Right renal pelvis (tissue), 4 donors: ENCODE results near the gene LGALS9B. TPM values are rescaled to one million over a fixed set of nuclear protein-coding genes. Genes with fewer than 3 reads are reported as not detected.
"Not testable (repeated sequence)": the region's sequence is repeated elsewhere in the genome, so short reads cannot be mapped to it uniquely, and the experiment has no call there.

Source experiments
- DNase-seq, 4 donors: peaks; one replicate each; pipeline ENCODE4 v3.0.0-alpha.2; 2013; ENCODE audit warnings: low read depth in 4 of 4, low spot score in 3 of 4, missing footprints in 1 of 4
- polyA plus RNA-seq, 4 donors: library from polyadenylated mRNA; unstranded; fragments of 120-200 nt; gene quantifications; one replicate each; pipeline ENCODE4 v1.2.1, GENCODE V29; 2013; ENCODE audit not compliant: insufficient read length in 4 of 4

The LGALS9B gene
- polyA plus RNA-seq = under 1 TPM in 1 of 4 donors, not detected in 3; 0.15 TPM

GRCh38 chr17:20467447-20467846 lies at the start of gene LGALS9B:
Gene LGALS9B (minus strand): TSS chr17:20467539. CDS start chr17:20467470, 69 bp downstream.
- DNase-seq = not testable (repeated sequence)

- DNase-seq = not testable (repeated sequence)
These were observed 49.6 kb upstream of the LGALS9B start for GRCh38 chr17:20516986-20517385.

GRCh38 chr17:20515099-20515498 lies 47.8 kb upstream of the LGALS9B start:
- DNase-seq = not testable (repeated sequence)

GRCh38 chr17:20513539-20513938 lies 46.2 kb upstream of the LGALS9B start:
- DNase-seq = not testable (repeated sequence)

GRCh38 chr17:20512378-20512777 lies 45.0 kb upstream of the LGALS9B start:
- not testable (repeated sequence) for DNase-seq

- DNase-seq = not testable (repeated sequence)
These were observed 44.4 kb upstream of the LGALS9B start for GRCh38 chr17:20511778-20512177.

- DNase-seq = not testable (repeated sequence)
These were observed 38.0 kb upstream of the LGALS9B start for GRCh38 chr17:20505333-20505732.

GRCh38 chr17:20504388-20505066 lies 37.2 kb upstream of the LGALS9B start:
- not testable (repeated sequence) for DNase-seq

GRCh38 chr17:20501896-20502295 lies 34.6 kb upstream of the LGALS9B start:
- DNase-seq = not testable (repeated sequence)

GRCh38 chr17:20500346-20500745 lies 33.0 kb upstream of the LGALS9B start:
- not testable (repeated sequence) for DNase-seq

- DNase-seq = not testable (repeated sequence)
These were observed 28.1 kb upstream of the LGALS9B start for GRCh38 chr17:20495420-20495819.

GRCh38 chr17:20494735-20495134 lies 27.4 kb upstream of the LGALS9B start:
- not testable (repeated sequence) for DNase-seq

- not testable (repeated sequence) for DNase-seq
These were observed 26.8 kb upstream of the LGALS9B start for GRCh38 chr17:20494147-20494546.

- DNase-seq = not testable (repeated sequence)
These were observed 25.6 kb upstream of the LGALS9B start for GRCh38 chr17:20492971-20493370.

GRCh38 chr17:20492099-20492498 lies 24.8 kb upstream of the LGALS9B start:
- not testable (repeated sequence) for DNase-seq

- not testable (repeated sequence) for DNase-seq
These were observed 17.6 kb upstream of the LGALS9B start for GRCh38 chr17:20484930-20485329.

- DNase-seq = not testable (repeated sequence)
These were observed 12.7 kb upstream of the LGALS9B start for GRCh38 chr17:20479889-20480591.

- not testable (repeated sequence) for DNase-seq
These were observed 10.2 kb upstream of the LGALS9B start for GRCh38 chr17:20477398-20478071.

- DNase-seq = not testable (repeated sequence)
These were observed 7.9 kb upstream of the LGALS9B start for GRCh38 chr17:20475137-20475831.

GRCh38 chr17:20474081-20474480 lies 6.7 kb upstream of the LGALS9B start:
- not testable (repeated sequence) for DNase-seq
